ENCODE measurements around the gene MBD1. TPM values are rescaled to one million over a fixed set of nuclear protein-coding genes. Genes with fewer than 3 reads are reported as not detected.

MBD1 gene
- total RNA-seq, 1 experiment from 2014 or later: 53.4 TPM

- TF ChIP-seq, protein P1, sequence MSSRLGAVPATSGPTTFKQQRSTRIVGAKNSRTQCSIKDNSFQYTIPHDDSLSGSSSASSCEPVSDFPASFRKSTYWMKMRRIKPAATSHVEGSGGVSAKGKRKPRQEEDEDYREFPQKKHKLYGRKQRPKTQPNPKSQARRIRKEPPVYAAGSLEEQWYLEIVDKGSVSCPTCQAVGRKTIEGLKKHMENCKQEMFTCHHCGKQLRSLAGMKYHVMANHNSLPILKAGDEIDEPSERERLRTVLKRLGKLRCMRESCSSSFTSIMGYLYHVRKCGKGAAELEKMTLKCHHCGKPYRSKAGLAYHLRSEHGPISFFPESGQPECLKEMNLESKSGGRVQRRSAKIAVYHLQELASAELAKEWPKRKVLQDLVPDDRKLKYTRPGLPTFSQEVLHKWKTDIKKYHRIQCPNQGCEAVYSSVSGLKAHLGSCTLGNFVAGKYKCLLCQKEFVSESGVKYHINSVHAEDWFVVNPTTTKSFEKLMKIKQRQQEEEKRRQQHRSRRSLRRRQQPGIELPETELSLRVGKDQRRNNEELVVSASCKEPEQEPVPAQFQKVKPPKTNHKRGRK (CRISPR knock-in tag; IDR thresholded peaks at IDR 0.05; ENCODE audit: borderline replicate concordance): no peak
- TF ChIP-seq RELA (CRISPR knock-in tag; IDR thresholded peaks at IDR 0.05; ENCODE audit: borderline replicate concordance): no peak
- TF ChIP-seq, protein P2, sequence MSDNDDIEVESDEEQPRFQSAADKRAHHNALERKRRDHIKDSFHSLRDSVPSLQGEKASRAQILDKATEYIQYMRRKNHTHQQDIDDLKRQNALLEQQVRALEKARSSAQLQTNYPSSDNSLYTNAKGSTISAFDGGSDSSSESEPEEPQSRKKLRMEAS (CRISPR knock-in tag; IDR thresholded peaks at IDR 0.05): 0 out of 2 replicates have a peak, but pooled peaks have one; percentile 20
- TF ChIP-seq, protein P3, sequence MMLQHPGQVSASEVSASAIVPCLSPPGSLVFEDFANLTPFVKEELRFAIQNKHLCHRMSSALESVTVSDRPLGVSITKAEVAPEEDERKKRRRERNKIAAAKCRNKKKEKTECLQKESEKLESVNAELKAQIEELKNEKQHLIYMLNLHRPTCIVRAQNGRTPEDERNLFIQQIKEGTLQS (CRISPR knock-in tag; conservative IDR thresholded peaks at IDR 0.05): no peak
- peak; percentile 97 for TF ChIP-seq GABPB1 (CRISPR knock-in tag; IDR thresholded peaks at IDR 0.05)
Observed at GRCh38 chr18:50307738-50308470, 26.6 kb upstream of the MBD1 start (continued).

- ChIA-PET POLR2A (no interaction called here), CTCF (interaction anchor here (1.1 to 1.5 kb wide), 5 partner anchors 9 to 121 kb away, joined by 3 to 7 read pairs (median 5); no protein-coding TSS in a partner anchor)
Observed at GRCh38 chr18:50307400-50307737, 26.0 kb upstream of the MBD1 start.

More at GRCh38 chr18:50307400-50307737, 26.0 kb upstream of the MBD1 start:
- ATAC-seq (peak; percentile 48), DNase-seq (ENCODE audit: low spot score) (no peak)
- peaks cover 3% of the 10 kb centered on the region; the same call in 1 of the 2 replicates for H3K4me1 Mint-ChIP-seq
- peaks cover 5% of the 10 kb centered on the region for H3K9me3 Mint-ChIP-seq
- no peaks in the 10 kb centered on the region for H3K36me3 Mint-ChIP-seq
- H3K27ac Mint-ChIP-seq: no peak overlapping the region
- H3K4me3 Mint-ChIP-seq: peak overlapping the region; percentile 80
- H3K27me3 Mint-ChIP-seq (ENCODE audit: low read depth): peaks cover 78% of the 10 kb centered on the region
- TF ChIP-seq MXD4 (CRISPR knock-in tag; IDR thresholded peaks at IDR 0.05; ENCODE audit: borderline replicate concordance) (no peak), ZNF671 (CRISPR knock-in tag; IDR thresholded peaks at IDR 0.05) (no peak), ZBTB43 (CRISPR knock-in tag; IDR thresholded peaks at IDR 0.05) (no peak), RELA (CRISPR knock-in tag; IDR thresholded peaks at IDR 0.05; ENCODE audit: borderline replicate concordance) (no peak), ZNF532 (CRISPR knock-in tag; IDR thresholded peaks at IDR 0.05; ENCODE audit: borderline replicate concordance) (no peak), PRRX2 (CRISPR knock-in tag; IDR thresholded peaks at IDR 0.05) (no peak)
- TF ChIP-seq, protein P1 (CRISPR knock-in tag; IDR thresholded peaks at IDR 0.05; ENCODE audit: borderline replicate concordance): no peak

Measured in WTC11 (cell line).